ENCODE results near the gene ANKRD39.

The ANKRD39 gene

GRCh38 chr2:96853321-96853720 is 4.5 kb downstream of the ANKRD39 start:
- DNase-seq (ENCODE audit: low spot score), result no peak

- no peak for DNase-seq (ENCODE audit: low spot score)
Observed at GRCh38 chr2:96852667-96853066, 5.1 kb downstream of the ANKRD39 start.

- no peak for DNase-seq (ENCODE audit: low spot score)
Observed at GRCh38 chr2:96848264-96848663, 9.6 kb downstream of the ANKRD39 start.

- no peak for DNase-seq (ENCODE audit: low spot score)
Observed at GRCh38 chr2:96847586-96847985, 10.2 kb downstream of the ANKRD39 start.

GRCh38 chr2:96846825-96847224 is 11.0 kb downstream of the ANKRD39 start:
- no peak for DNase-seq (ENCODE audit: low spot score)

- DNase-seq (ENCODE audit: low spot score), result no peak
Observed at GRCh38 chr2:96844405-96844808, 13.4 kb downstream of the ANKRD39 start.

- DNase-seq (ENCODE audit: low spot score), result no peak
Observed at GRCh38 chr2:96843538-96844268, 14.1 kb downstream of the ANKRD39 start, which contains the start of gene ANKRD23. TSS of gene ANKRD23 (minus strand) at chr2:96844021. CDS start at chr2:96843992, 29 bp downstream.

- no peak for DNase-seq (ENCODE audit: low spot score)
Observed at GRCh38 chr2:96842600-96842999, 15.2 kb downstream of the ANKRD39 start.

GRCh38 chr2:96841701-96842495 is 15.9 kb downstream of the ANKRD39 start:
- DNase-seq (ENCODE audit: low spot score), result no peak

GRCh38 chr2:96839875-96840850 is 17.7 kb downstream of the ANKRD39 start:
- DNase-seq (ENCODE audit: low spot score), result no peak

GRCh38 chr2:96839293-96839874 is 18.4 kb downstream of the ANKRD39 start:
- DNase-seq (ENCODE audit: low spot score), result no peak

GRCh38 chr2:96838345-96839292 is 19.2 kb downstream of the ANKRD39 start:
- DNase-seq (ENCODE audit: low spot score), result no peak

- no peak for DNase-seq (ENCODE audit: low spot score)
Observed at GRCh38 chr2:96837575-96837974, 20.2 kb downstream of the ANKRD39 start.

GRCh38 chr2:96835830-96836229 is 22.0 kb downstream of the ANKRD39 start:
- no peak for DNase-seq (ENCODE audit: low spot score)

GRCh38 chr2:96832754-96833507 is 24.9 kb downstream of the ANKRD39 start:
- DNase-seq (ENCODE audit: low spot score), result no peak

- DNase-seq (ENCODE audit: low spot score), result no peak
Observed at GRCh38 chr2:96832408-96832753, 25.4 kb downstream of the ANKRD39 start.

- no peak for DNase-seq (ENCODE audit: low spot score)
Observed at GRCh38 chr2:96831679-96832078, 26.1 kb downstream of the ANKRD39 start.

- no peak for DNase-seq (ENCODE audit: low spot score)
Observed at GRCh38 chr2:96830044-96830562, 27.7 kb downstream of the ANKRD39 start.

- no peak for DNase-seq (ENCODE audit: low spot score)
Observed at GRCh38 chr2:96828874-96829273, 28.9 kb downstream of the ANKRD39 start.

GRCh38 chr2:96828436-96828835 is 29.4 kb downstream of the ANKRD39 start:
- no peak for DNase-seq (ENCODE audit: low spot score)
